Measurements from ENCODE around the gene SLC39A10.

Gene SLC39A10

DNA sequence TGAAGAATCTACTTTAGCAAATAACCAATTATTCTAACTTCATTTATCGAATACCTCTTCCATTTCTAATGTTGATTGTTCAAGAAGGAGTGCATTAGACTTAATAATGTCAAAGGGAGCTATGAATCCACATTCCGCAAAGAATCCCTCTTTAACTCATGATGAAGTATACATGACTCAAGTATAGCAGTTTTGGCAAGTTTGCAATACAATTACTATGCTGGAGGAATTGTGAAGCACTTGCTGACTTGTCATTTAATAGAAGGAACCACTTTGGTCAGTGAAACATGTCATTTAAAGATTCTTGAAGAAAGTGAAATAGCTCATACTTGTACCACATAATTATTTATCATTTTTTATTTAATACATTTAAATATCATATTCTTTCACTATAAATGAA is 125.1 kb downstream of the SLC39A10 start:
- Histone ChIP-seq H3K36me3 (ENCODE audit: insufficient read depth, low read length) (no peaks in the 10 kb centered on the region), H3K27me3 (ENCODE audit: control insufficient read depth in 1 of 2, insufficient read depth in 2 of 2, low read length in 2 of 2) (no peaks in the 10 kb centered on the region), H3K27ac (ENCODE audit: low read depth, low read length) (no peak overlapping the region), H3K4me3 (ENCODE audit: low read depth in 1 of 2, low read length in 2 of 2) (no peak overlapping the region), H3K4me1 (ENCODE audit: insufficient read depth, low read length) (no peaks in the 10 kb centered on the region), H3K9ac (ENCODE audit: low read length) (no peak overlapping the region), H3K9me3 (ENCODE audit: low read length) (no peaks in the 10 kb centered on the region)

Measured in muscle layer of colon (tissue), 2 donors.